ENCODE results near the gene C2orf80. TPM values are rescaled to one million over a fixed set of nuclear protein-coding genes. Genes with fewer than 3 reads are reported as not detected.

C2orf80 gene
- total RNA-seq, 6 experiments from 2014 or later: not detected

DNA sequence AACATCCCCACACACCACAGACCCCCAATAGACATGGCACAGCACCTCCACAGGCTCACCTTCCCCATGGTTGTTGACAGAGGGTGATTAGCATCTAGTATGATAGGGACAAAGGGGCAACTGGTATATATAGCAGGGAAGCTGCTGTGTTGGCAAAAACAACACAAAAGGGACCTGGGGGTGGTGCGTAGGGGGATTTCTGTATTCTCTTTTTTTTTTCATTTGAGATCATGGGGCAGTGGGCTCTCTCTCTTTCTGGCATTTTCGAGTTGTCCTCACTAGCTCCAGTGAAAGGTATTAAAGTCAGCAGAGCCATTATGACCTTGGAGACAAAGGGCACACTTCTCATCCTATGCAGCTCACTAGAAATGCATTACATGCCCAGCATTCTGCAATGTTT lies 26.3 kb downstream of the C2orf80 start, which contains the start of gene CRYGA:
TSS of gene CRYGA (minus strand) at position 101 of the 400 bp plus-strand sequence. CDS start at position 68, 33 bp downstream.
- no peak for TF ChIP-seq CTCF (IDR thresholded peaks at IDR 0.05)
- peaks cover 4% of the 10 kb centered on the region; the same call in 1 of the 2 replicates for H3K27me3 Mint-ChIP-seq (ENCODE audit: insufficient read depth)
- no peaks in the 10 kb centered on the region for H3K36me3 Mint-ChIP-seq (ENCODE audit: low read depth)
- no peak within 1 kb of the TSS for H3K27ac Mint-ChIP-seq
- no peaks in the 10 kb centered on the region for H3K9me3 Mint-ChIP-seq
- no peak within 1 kb of the TSS for H3K4me3 Mint-ChIP-seq
- DNase-seq: no peak
- no peaks in the 10 kb centered on the region for H3K4me1 Mint-ChIP-seq (ENCODE audit: low read depth)

- no peak for DNase-seq
- Mint-ChIP-seq H3K9me3 (no peaks in the 10 kb centered on the region), H3K4me3 (no peak overlapping the region), H3K27me3 (ENCODE audit: insufficient read depth) (peaks cover 4% of the 10 kb centered on the region; the same call in 1 of the 2 replicates), H3K27ac (no peak overlapping the region), H3K4me1 (ENCODE audit: low read depth) (no peaks in the 10 kb centered on the region), H3K36me3 (ENCODE audit: low read depth) (no peaks in the 10 kb centered on the region)
- no peak for TF ChIP-seq CTCF (IDR thresholded peaks at IDR 0.05)
Measured at GRCh38 chr2:208156439-208156838, 33.4 kb downstream of the C2orf80 start.

DNA sequence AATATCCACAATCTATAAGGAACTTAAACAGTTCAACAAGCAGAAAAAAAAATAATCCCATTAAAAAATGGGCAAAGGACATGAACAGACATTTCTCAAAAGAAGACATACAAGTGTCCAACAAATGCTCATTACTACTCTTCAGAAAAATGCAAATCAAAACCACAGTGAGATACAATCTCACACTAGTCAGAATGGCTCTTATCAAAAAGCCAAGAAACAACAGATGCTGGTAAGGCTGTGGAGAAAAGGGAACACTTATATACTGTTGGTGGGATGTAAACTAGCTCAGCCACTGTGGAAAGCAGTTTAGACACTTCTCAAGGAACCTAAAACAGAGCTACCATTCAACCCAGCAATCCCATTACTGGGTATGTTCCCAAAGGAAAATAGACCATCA lies 36.7 kb downstream of the C2orf80 start:
- DNase-seq: no peak
- Mint-ChIP-seq H3K4me1 (ENCODE audit: low read depth) (no peaks in the 10 kb centered on the region), H3K36me3 (ENCODE audit: low read depth) (no peaks in the 10 kb centered on the region), H3K27me3 (ENCODE audit: insufficient read depth) (peaks cover 7% of the 10 kb centered on the region; the same call in 1 of the 2 replicates), H3K9me3 (no peaks in the 10 kb centered on the region), H3K4me3 (no peak overlapping the region), H3K27ac (no peak overlapping the region)
- no peak for TF ChIP-seq CTCF (IDR thresholded peaks at IDR 0.05)

- Mint-ChIP-seq H3K27ac (no peak overlapping the region), H3K36me3 (ENCODE audit: low read depth) (no peaks in the 10 kb centered on the region), H3K4me1 (ENCODE audit: low read depth) (no peaks in the 10 kb centered on the region), H3K9me3 (no peaks in the 10 kb centered on the region), H3K4me3 (no peak overlapping the region), H3K27me3 (ENCODE audit: insufficient read depth) (peaks cover 7% of the 10 kb centered on the region)
- no peak for TF ChIP-seq CTCF (IDR thresholded peaks at IDR 0.05)
- no peak for DNase-seq
Measured at GRCh38 chr2:208150956-208151355, 38.9 kb downstream of the C2orf80 start.

- H3K27ac Mint-ChIP-seq: no peak overlapping the region
- no peaks in the 10 kb centered on the region for H3K36me3 Mint-ChIP-seq (ENCODE audit: low read depth)
- H3K27me3 Mint-ChIP-seq (ENCODE audit: insufficient read depth): peaks cover 7% of the 10 kb centered on the region
- H3K9me3 Mint-ChIP-seq: no peaks in the 10 kb centered on the region
- no peaks in the 10 kb centered on the region for H3K4me1 Mint-ChIP-seq (ENCODE audit: low read depth)
- no peak for TF ChIP-seq CTCF (IDR thresholded peaks at IDR 0.05)
- DNase-seq: no peak
- H3K4me3 Mint-ChIP-seq: no peak overlapping the region
Measured at GRCh38 chr2:208150094-208150493, 39.7 kb downstream of the C2orf80 start.

DNA sequence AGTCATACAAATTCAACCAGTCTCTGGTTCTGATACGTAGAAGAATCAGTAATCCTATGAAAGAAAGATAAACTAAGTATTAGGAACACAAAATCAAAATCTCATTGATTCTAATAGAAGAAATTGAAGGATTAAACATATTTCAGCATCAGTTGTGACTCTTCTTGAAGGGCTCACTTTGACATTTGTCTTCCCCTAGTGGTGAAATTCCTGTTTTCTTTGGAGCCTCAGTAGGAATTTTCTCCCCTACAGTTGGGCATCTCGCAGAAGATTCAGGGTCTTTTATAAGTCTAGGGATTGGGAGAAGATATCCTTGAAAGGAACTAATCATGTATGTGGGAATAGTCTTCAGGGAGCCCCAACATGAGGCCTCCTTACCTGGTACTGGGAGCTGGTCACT lies 41.0 kb downstream of the C2orf80 start:
- DNase-seq: no peak
- peaks cover 10% of the 10 kb centered on the region for H3K27me3 Mint-ChIP-seq (ENCODE audit: insufficient read depth)
- H3K4me1 Mint-ChIP-seq (ENCODE audit: low read depth): no peaks in the 10 kb centered on the region
- no peak overlapping the region for H3K4me3 Mint-ChIP-seq
- H3K9me3 Mint-ChIP-seq: no peaks in the 10 kb centered on the region
- TF ChIP-seq CTCF (IDR thresholded peaks at IDR 0.05): peak; percentile 42; the same call in 1 of the 2 replicates
- H3K27ac Mint-ChIP-seq: no peak overlapping the region
- no peaks in the 10 kb centered on the region for H3K36me3 Mint-ChIP-seq (ENCODE audit: low read depth)
